ENCODE measurements around the gene BCKDHA.

DNA sequence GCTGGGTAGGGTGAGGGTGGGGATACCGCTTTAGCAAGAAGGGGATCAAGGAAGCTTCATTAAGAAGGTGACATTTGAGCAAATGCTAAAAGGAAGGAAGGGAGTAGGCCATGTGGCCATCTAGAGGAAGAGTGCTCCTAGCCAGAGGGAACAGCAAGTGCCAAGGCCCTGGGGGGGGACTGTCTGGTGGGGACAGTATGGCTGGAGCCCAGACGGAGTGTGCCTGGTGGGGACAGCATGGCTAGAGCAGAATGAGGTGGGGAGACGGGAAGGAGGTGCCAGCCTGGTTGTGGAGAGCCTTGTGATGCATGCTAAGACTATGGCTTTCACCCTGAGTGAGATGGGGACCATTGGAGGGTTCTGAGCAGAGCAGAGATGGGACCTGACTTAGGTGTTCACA, 41.8 kb upstream of the BCKDHA start:
- TF ChIP-seq CTCF (IDR thresholded peaks at IDR 0.05; ENCODE audit: insufficient read depth, low read length, poor library complexity, severe bottlenecking): no peak
- no peak for TF ChIP-seq EZH2phosphoT487 (conservative IDR thresholded peaks at IDR 0.05; ENCODE audit: low read length)
